Inflammatory macrophage treated with lipopolysaccharide for 4 hours (primary cell): ENCODE results near the gene TMEM135.
"Not testable (repeated sequence)": the region's sequence is repeated elsewhere in the genome, so short reads cannot be mapped to it uniquely, and the experiment has no call there.

Source experiments
- DNase-seq: peaks from one replicate; pipeline ENCODE4 v3.0.0-alpha.2; 2020

TMEM135 gene

GRCh38 chr11:87144252-87144651 is 106.5 kb downstream of the TMEM135 start:
- no peak for DNase-seq

GRCh38 chr11:87148749-87149148 is 111.0 kb downstream of the TMEM135 start:
- DNase-seq: no peak

- DNase-seq: not testable (repeated sequence)
Measured at GRCh38 chr11:87149782-87150181, 112.0 kb downstream of the TMEM135 start.

- DNase-seq: no peak
Measured at GRCh38 chr11:87150936-87151335, 113.2 kb downstream of the TMEM135 start.

GRCh38 chr11:87154246-87154645 is 116.5 kb downstream of the TMEM135 start:
- DNase-seq: no peak

GRCh38 chr11:87156970-87157369 is 119.2 kb downstream of the TMEM135 start:
- DNase-seq: no peak

- not testable (repeated sequence) for DNase-seq
Measured at GRCh38 chr11:87169076-87169475, 131.3 kb downstream of the TMEM135 start.

GRCh38 chr11:87173185-87174039 is 135.7 kb downstream of the TMEM135 start:
- DNase-seq: no peak

- DNase-seq: no peak
Measured at GRCh38 chr11:87174870-87175269, 137.1 kb downstream of the TMEM135 start.

- no peak for DNase-seq
Measured at GRCh38 chr11:87176044-87176443, 138.3 kb downstream of the TMEM135 start.

- DNase-seq: no peak
Measured at GRCh38 chr11:87179621-87180020, 141.9 kb downstream of the TMEM135 start.

- no peak for DNase-seq
Measured at GRCh38 chr11:87180742-87181141, 143.0 kb downstream of the TMEM135 start.

GRCh38 chr11:87181143-87181542 is 143.4 kb downstream of the TMEM135 start:
- DNase-seq: no peak

- DNase-seq: no peak
Measured at GRCh38 chr11:87185228-87185627, 147.5 kb downstream of the TMEM135 start.

- no peak for DNase-seq
Measured at GRCh38 chr11:87187076-87187475, 149.3 kb downstream of the TMEM135 start.

- DNase-seq: no peak
Measured at GRCh38 chr11:87187930-87188329, 150.2 kb downstream of the TMEM135 start.

GRCh38 chr11:87188396-87188795 is 150.7 kb downstream of the TMEM135 start:
- not testable (repeated sequence) for DNase-seq

- not testable (repeated sequence) for DNase-seq
Measured at GRCh38 chr11:87188921-87189320, 151.2 kb downstream of the TMEM135 start.

GRCh38 chr11:87190071-87190470 is 152.3 kb downstream of the TMEM135 start:
- DNase-seq: no peak

GRCh38 chr11:87193756-87194470 is 156.2 kb downstream of the TMEM135 start:
- no peak for DNase-seq

GRCh38 chr11:87194985-87195820 is 157.5 kb downstream of the TMEM135 start:
- no peak for DNase-seq

- no peak for DNase-seq
Measured at GRCh38 chr11:87198266-87198881, 160.6 kb downstream of the TMEM135 start.

- DNase-seq: no peak
Measured at GRCh38 chr11:87201376-87201775, 163.6 kb downstream of the TMEM135 start.
